H1 (cell line): ENCODE measurements around the gene SLC12A8. TPM values are rescaled to one million over a fixed set of nuclear protein-coding genes. Genes with fewer than 3 reads are reported as not detected.

Experiments
- CTCF ChIA-PET: fragments of 300-600 bp; sonication (Branson Sonifier 250); formaldehyde crosslinking; loops from one replicate; lab custom pipeline; 2021; ENCODE audit not compliant: partially characterized antibody; lab: Charles Lee
- POLR2A ChIA-PET: fragments of 300-600 bp; sonication (Branson Sonifier 250); formaldehyde crosslinking; loops from one replicate; lab custom pipeline; 2021; ENCODE audit warnings: inconsistent platforms; ENCODE audit not compliant: partially characterized antibody; lab: Charles Lee
- DNase-seq, 2 experiments: peaks; one replicate each; pipeline versions ENCODE4 v3.0.0 to v3.0.0-alpha.2; 2010 to 2022; ENCODE audit warnings: low spot score in 2 of 2, low read depth in 1 of 2, mixed read lengths in 1 of 2
- FAIRE-seq: peaks from 2 replicates; lab custom pipeline; 2011; peaks lifted over from hg19 to GRCh38; lab: Jason Lieb, UNC
- H2AFZ ChIP-seq: 2 replicates; pipeline ENCODE4 v1.8.1; 2012; ENCODE audit warnings: low read length, inconsistent platforms
- H2AK5ac ChIP-seq: 2 replicates; pipeline ENCODE4 v1.6.1; 2013; ENCODE audit warnings: low read depth, low read length
- H2BK120ac ChIP-seq: replicated peaks from 2 replicates; pipeline ENCODE3; 2013; ENCODE audit warnings: low read depth, low read length, inconsistent platforms
- H2BK12ac ChIP-seq: 2 replicates; pipeline ENCODE4 v1.6.1; 2013; ENCODE audit warnings: low read depth, low read length
- H2BK15ac ChIP-seq: 2 replicates; pipeline ENCODE4 v1.6.1; 2013; ENCODE audit warnings: low read length
- H2BK20ac ChIP-seq: 2 replicates; pipeline ENCODE4 v1.6.1; 2013; ENCODE audit warnings: low read length
- H2BK5ac ChIP-seq: 2 replicates; pipeline ENCODE4 v1.6.1; 2013; ENCODE audit warnings: low read depth, low read length
- H3K14ac ChIP-seq: 2 replicates; pipeline ENCODE4 v1.6.1; 2013; ENCODE audit warnings: inconsistent platforms; ENCODE audit not compliant: insufficient read length
- H3K18ac ChIP-seq: 2 replicates; pipeline ENCODE4 v1.6.1; 2013; ENCODE audit warnings: low read length; ENCODE audit errors: extremely low read depth
- H3K23ac ChIP-seq: 2 replicates; pipeline ENCODE4 v1.6.1; 2013; ENCODE audit warnings: inconsistent platforms; ENCODE audit not compliant: insufficient read length
- H3K23me2 ChIP-seq: 2 replicates; pipeline ENCODE4 v1.6.1; 2013; ENCODE audit warnings: low read depth, low read length
- H3K27ac ChIP-seq: 2 replicates; pipeline ENCODE4 v1.6.1; 2011; ENCODE audit warnings: low read depth, low read length, inconsistent platforms
- H3K27me3 ChIP-seq, 4 experiments: replicated peaks in 1 of 4; 1 replicate in 1 of 4; 2 replicates in 3 of 4; pipeline versions ENCODE4 v1.6.1 to v1.8.1; 2011 to 2013; ENCODE audit warnings: low read length in 3 of 4, mild to moderate bottlenecking in 3 of 4, inconsistent platforms in 2 of 4, mixed read lengths in 2 of 4, moderate library complexity in 1 of 4; ENCODE audit not compliant: control insufficient read depth in 3 of 4, insufficient read depth in 3 of 4; ENCODE audit errors: extremely low read depth in 1 of 4
- H3K36me3 ChIP-seq, 4 experiments: 2 replicates each; pipeline versions ENCODE4 v1.6.1 to v1.8.1; 2011 to 2013; ENCODE audit warnings: mild to moderate bottlenecking in 4 of 4, low read length in 3 of 4, moderate library complexity in 2 of 4, control low read depth in 1 of 4, inconsistent platforms in 1 of 4; ENCODE audit not compliant: insufficient read depth in 4 of 4, control insufficient read depth in 2 of 4
- H3K4ac ChIP-seq: replicated peaks from 2 replicates; pipeline ENCODE3; 2013; ENCODE audit warnings: low read length, low read depth, mixed read lengths, inconsistent platforms; ENCODE audit not compliant: insufficient read length
- H3K4me1 ChIP-seq, 4 experiments: replicated peaks in 1 of 4; 1 replicate in 1 of 4; 2 replicates in 3 of 4; pipeline versions ENCODE4 v1.6.1 to v1.8.1; 2011 to 2013; ENCODE audit warnings: low read length in 3 of 4, inconsistent platforms in 2 of 4, mixed read lengths in 1 of 4; ENCODE audit not compliant: insufficient read depth in 4 of 4, control insufficient read depth in 3 of 4
- H3K4me2 ChIP-seq, 2 experiments: 2 replicates each; pipeline versions ENCODE4 v1.6.1 to v1.8.1; 2011 to 2013; ENCODE audit warnings: low read depth in 2 of 2, low read length in 2 of 2, control low read depth in 1 of 2, inconsistent platforms in 1 of 2, mild to moderate bottlenecking in 1 of 2; ENCODE audit not compliant: insufficient read depth in 1 of 2
- H3K4me3 ChIP-seq, 4 experiments: fragments of 200-600, 300-600 bp in 1 of 4; sonication (generic), shearing (Covaris generic), sonication (Bioruptor Twin) in 1 of 4; 2 replicates each; pipeline versions ENCODE4 v1.5.1 to v1.8.1; 2011 to 2016; ENCODE audit warnings: low read length in 4 of 4, low read depth in 3 of 4, control low read depth in 2 of 4, inconsistent platforms in 2 of 4, mild to moderate bottlenecking in 2 of 4, mixed read lengths in 1 of 4, moderate library complexity in 1 of 4; ENCODE audit not compliant: insufficient read depth in 2 of 4; ENCODE audit errors: extremely low read depth in 1 of 4
- H3K56ac ChIP-seq: replicated peaks from 2 replicates; pipeline ENCODE3; 2013; ENCODE audit warnings: low read depth, mild to moderate bottlenecking, mixed read lengths, low read length, inconsistent platforms; ENCODE audit not compliant: insufficient read length
- H3K79me1 ChIP-seq: 2 replicates; pipeline ENCODE4 v1.6.1; 2013; ENCODE audit warnings: low read depth, low read length, control low read depth
- H3K79me2 ChIP-seq, 2 experiments: 2 replicates each; pipeline versions ENCODE4 v1.6.1 to v1.8.1; 2012 to 2013; ENCODE audit warnings: low read length in 2 of 2, mild to moderate bottlenecking in 2 of 2, inconsistent platforms in 1 of 2; ENCODE audit not compliant: insufficient read depth in 2 of 2, control insufficient read depth in 1 of 2
- H3K9ac ChIP-seq, 4 experiments: replicated peaks in 1 of 4; 1 replicate in 1 of 4; 2 replicates in 3 of 4; pipeline versions ENCODE4 v1.6.1 to v1.8.1; 2011 to 2013; ENCODE audit warnings: low read depth in 3 of 4, low read length in 3 of 4, control low read depth in 2 of 4, mild to moderate bottlenecking in 2 of 4, moderate library complexity in 2 of 4, inconsistent platforms in 1 of 4; ENCODE audit errors: extremely low read depth in 1 of 4
- H3K9me3 ChIP-seq, 2 experiments: 2 replicates each; pipeline versions ENCODE4 v1.6.1 to v1.8.1; 2012 to 2013; ENCODE audit warnings: mild to moderate bottlenecking in 2 of 2, moderate library complexity in 2 of 2, control low read depth in 1 of 2, inconsistent platforms in 1 of 2, low read depth in 1 of 2, low read length in 1 of 2, mixed read lengths in 1 of 2; ENCODE audit not compliant: insufficient read depth in 2 of 2
- H4K20me1 ChIP-seq, 2 experiments: replicated peaks in 1 of 2; 2 replicates each; pipeline versions ENCODE3 to v1.8.1; 2011 to 2013; ENCODE audit warnings: inconsistent platforms in 2 of 2, low read length in 2 of 2, mild to moderate bottlenecking in 1 of 2; ENCODE audit not compliant: insufficient read depth in 2 of 2, control insufficient read depth in 1 of 2
- H4K5ac ChIP-seq: 2 replicates; pipeline ENCODE4 v1.6.1; 2013; ENCODE audit warnings: low read length, low read depth, mixed read lengths, inconsistent platforms; ENCODE audit not compliant: insufficient read length
- H4K8ac ChIP-seq: 2 replicates; pipeline ENCODE4 v1.8.0; 2013; ENCODE audit warnings: mild to moderate bottlenecking, moderate library complexity, low read length, inconsistent platforms; ENCODE audit not compliant: insufficient read depth; ENCODE audit errors: extremely low read depth
- H4K91ac ChIP-seq: replicated peaks from 2 replicates; pipeline ENCODE3; 2013; ENCODE audit warnings: low read length, mixed read lengths, inconsistent platforms; ENCODE audit not compliant: insufficient read length
- ASH2L ChIP-seq: fragments of 200-600, 300-600 bp; sonication (generic); IDR thresholded peaks from one replicate; pipeline ENCODE4 v1.7.1; 2017; ENCODE audit warnings: low read length
- BACH1 ChIP-seq: IDR thresholded peaks from 2 replicates; pipeline ENCODE4 v1.6.1; 2012; ENCODE audit warnings: low read length, improper control_type of control experiment
- BRCA1 ChIP-seq: IDR thresholded peaks from 2 replicates; pipeline ENCODE4 v1.6.1; 2012; ENCODE audit warnings: low read depth, low read length, improper control_type of control experiment
- CBX5 ChIP-seq: fragments of 300-800, 300-1000 bp; sonication (generic); IDR thresholded peaks from 2 replicates; pipeline ENCODE4 v1.7.1; 2016; ENCODE audit warnings: antibody characterized with exemption, low read length, low read depth
- CREB1 ChIP-seq: IDR thresholded peaks from 2 replicates; pipeline ENCODE4 v1.6.1; 2012; ENCODE audit warnings: inconsistent platforms
- EGR1 ChIP-seq: IDR thresholded peaks from 2 replicates; pipeline ENCODE4 v1.6.1; 2011; ENCODE audit warnings: low read depth, low read length, borderline replicate concordance
- GABPA ChIP-seq: IDR thresholded peaks from 2 replicates; pipeline ENCODE4 v1.6.1; 2011; ENCODE audit warnings: mild to moderate bottlenecking, low read length, moderate library complexity, borderline replicate concordance; ENCODE audit not compliant: insufficient read depth
- GTF2F1 ChIP-seq: IDR thresholded peaks from 2 replicates; pipeline ENCODE4 v1.6.1; 2012; ENCODE audit warnings: low read depth, low read length, improper control_type of control experiment, borderline replicate concordance
- HDAC6 ChIP-seq: IDR thresholded peaks from one replicate; pipeline ENCODE4 v1.7.1; 2012; ENCODE audit warnings: low read depth, mild to moderate bottlenecking, inconsistent platforms, low read length, moderate library complexity
- KDM5A ChIP-seq: fragments of 200-600 bp; IDR thresholded peaks from 2 replicates; pipeline ENCODE4 v1.7.1; 2012; ENCODE audit warnings: mild to moderate bottlenecking, low read length, inconsistent platforms, mixed read lengths
- POU5F1 ChIP-seq: IDR thresholded peaks from 2 replicates; pipeline ENCODE4 v1.6.1; 2011; ENCODE audit warnings: low read depth, mild to moderate bottlenecking, low read length, moderate library complexity
- SIX5 ChIP-seq: IDR thresholded peaks from 2 replicates; pipeline ENCODE4 v1.6.1; 2011; ENCODE audit warnings: mild to moderate bottlenecking, low read depth, low read length
- TEAD4 ChIP-seq: IDR thresholded peaks from 2 replicates; pipeline ENCODE4 v1.6.1; 2012; ENCODE audit warnings: low read depth, low read length, inconsistent platforms, mixed read lengths
- polyA plus RNA-seq, 7 experiments: library from polyadenylated mRNA; depleted of rRNA in 3 of 7; stranded (reverse) in 5 of 7; unstranded in 2 of 7; fragments of >200 nt in 5 of 7; fragments of 200-250 nt in 2 of 7; gene quantifications; 1 replicate in 5 of 7; 2 replicates in 1 of 7; 4 replicates in 1 of 7; pipeline versions ENCODE4 v1.2.1 to v1.2.3, GENCODE V29; 2011 to 2013; ENCODE audit warnings: missing spikeins in 2 of 7, mixed read lengths in 2 of 7
- total RNA-seq: library from RNA; stranded (reverse); fragmentation: NEBNext Ultra II Directional; extraction: Animal tissue kit (Norgen Biotek cat#: 25700); gene quantifications from 2 replicates; pipeline ENCODE4 v1.2.1, GENCODE V29; 2021
- TF ChIP-seq, protein P1 (sequence below): IDR thresholded peaks from 2 replicates; pipeline ENCODE4 v1.6.1; 2011; ENCODE audit warnings: low read depth, mild to moderate bottlenecking, low read length; ENCODE audit not compliant: insufficient read depth
- TF ChIP-seq, protein P2 (sequence below): IDR thresholded peaks from 2 replicates; pipeline ENCODE4 v1.6.1; 2011; ENCODE audit warnings: low read length, improper control_type of control experiment

The SLC12A8 gene
- total and polyA plus RNA-seq, 2 of the 8 experiments (the other 6 are each of a cell fraction or from before 2014, with no cell fraction given), result 13.7 to 14.4 TPM

DNA sequence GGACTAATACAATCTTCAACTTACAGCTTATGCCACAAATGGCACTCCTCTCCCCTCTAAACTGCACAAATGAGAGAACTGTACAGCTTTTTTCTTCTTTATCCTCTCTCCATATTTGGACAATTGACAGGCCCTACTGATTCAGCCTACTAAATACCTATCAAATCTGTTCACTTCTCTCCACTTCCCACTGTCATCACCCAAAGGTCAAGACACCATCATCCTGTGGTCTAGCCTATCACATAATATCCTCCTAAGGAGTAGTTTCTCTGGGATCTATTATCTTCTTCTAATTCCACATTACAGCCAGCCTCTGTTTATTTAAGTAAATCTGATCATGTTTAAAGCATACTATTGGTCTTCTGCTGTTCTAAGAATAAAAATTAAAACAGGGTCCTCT, 33.0 kb upstream of the SLC12A8 start:
- Histone ChIP-seq H2BK5ac (no peak overlapping the region), H3K4me2 (no peak overlapping the region), H2AK5ac (no peak overlapping the region), H3K23me2 (no peaks in the 10 kb centered on the region), H3K14ac (no peak overlapping the region), H3K36me3 (no peaks in the 10 kb centered on the region), H3K4ac (no peak overlapping the region), H3K27ac (no peak overlapping the region), H3K9me3 (no peaks in the 10 kb centered on the region), H3K79me1 (no peaks in the 10 kb centered on the region), H2BK15ac (no peak overlapping the region), H2AFZ (no peak overlapping the region), H3K56ac (no peak overlapping the region), H3K4me1 (no peaks in the 10 kb centered on the region), H3K4me3 (no peak overlapping the region), H3K79me2 (no peaks in the 10 kb centered on the region), H4K91ac (no peak overlapping the region), H4K8ac (no peak overlapping the region), H4K5ac (no peak overlapping the region), H3K18ac (no peak overlapping the region), H3K23ac (no peak overlapping the region), H2BK120ac (no peak overlapping the region), H3K27me3 (no peaks in the 10 kb centered on the region), H3K9ac (no peak overlapping the region), H2BK12ac (no peak overlapping the region), H4K20me1 (no peaks in the 10 kb centered on the region), H2BK20ac (no peak overlapping the region)
- TF ChIP-seq GABPA (no peak), GTF2F1 (no peak), TEAD4 (no peak), HDAC6 (no peak), KDM5A (no peak), ASH2L (no peak), BRCA1 (no peak), CBX5 (no peak), POU5F1 (no peak), EGR1 (no peak), SIX5 (no peak), BACH1 (no peak), CREB1 (no peak)
- TF ChIP-seq, protein P1, sequence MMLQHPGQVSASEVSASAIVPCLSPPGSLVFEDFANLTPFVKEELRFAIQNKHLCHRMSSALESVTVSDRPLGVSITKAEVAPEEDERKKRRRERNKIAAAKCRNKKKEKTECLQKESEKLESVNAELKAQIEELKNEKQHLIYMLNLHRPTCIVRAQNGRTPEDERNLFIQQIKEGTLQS, result no peak
- TF ChIP-seq, protein P2, sequence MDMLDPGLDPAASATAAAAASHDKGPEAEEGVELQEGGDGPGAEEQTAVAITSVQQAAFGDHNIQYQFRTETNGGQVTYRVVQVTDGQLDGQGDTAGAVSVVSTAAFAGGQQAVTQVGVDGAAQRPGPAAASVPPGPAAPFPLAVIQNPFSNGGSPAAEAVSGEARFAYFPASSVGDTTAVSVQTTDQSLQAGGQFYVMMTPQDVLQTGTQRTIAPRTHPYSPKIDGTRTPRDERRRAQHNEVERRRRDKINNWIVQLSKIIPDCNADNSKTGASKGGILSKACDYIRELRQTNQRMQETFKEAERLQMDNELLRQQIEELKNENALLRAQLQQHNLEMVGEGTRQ, result no peak
- DNase-seq (no peak), FAIRE-seq (no peak)
- CTCF ChIA-PET, result interaction anchor here (1.6 kb wide), 1 partner anchor 191 kb away, joined by 6 read pairs; no protein-coding TSS in a partner anchor
- POLR2A ChIA-PET, result no interaction called here
